Gastrocnemius medialis (tissue), 4 donors: ENCODE measurements around the gene TMEM154.

Experiments used
- CTCF ChIP-seq, 5 experiments: fragments of 450-650 bp in 3 of 5; fragments of 200-600 bp in 2 of 5; sonication (generic) in 2 of 5; IDR thresholded peaks in 4 of 5; conservative IDR thresholded peaks in 1 of 5; 1 replicate in 4 of 5; 2 replicates in 1 of 5; pipeline ENCODE4 v1.5.1; 2016 to 2019; ENCODE audit warnings: antibody characterized with exemption in 5 of 5, mild to moderate bottlenecking in 3 of 5, moderate library complexity in 3 of 5
- POLR2A ChIP-seq, 2 donors: fragments of 450-650 bp; IDR thresholded peaks; one replicate each; pipeline ENCODE4 v1.6.1; 2017; ENCODE audit warnings: antibody characterized with exemption in 2 of 2, mild to moderate bottlenecking in 2 of 2, moderate library complexity in 2 of 2

- TF ChIP-seq POLR2A (IDR thresholded peaks at IDR 0.05): no peak
- TF ChIP-seq CTCF (IDR thresholded peaks at IDR 0.05 in 4 of 5, conservative IDR thresholded peaks at IDR 0.05 in 1 of 5): no peak
Measured at GRCh38 chr4:152698089-152698499, 18.3 kb upstream of the TMEM154 start.
